Stimulated activated CD8-positive, alpha-beta memory T cell treated with anti-CD3 and anti-CD28 coated beads, Interleukin-15, amount 100 ng/mL, for 4 hours (primary cell): ENCODE results near the gene PHYH.
"Not testable (repeated sequence)": the region's sequence is repeated elsewhere in the genome, so short reads cannot be mapped to it uniquely, and the experiment has no call there.

Experiments
- DNase-seq, 2 donors: peaks; one replicate each; pipeline ENCODE4 v3.0.0-alpha.2; 2020; ENCODE audit warnings: low read depth in 2 of 2

Gene PHYH

GRCh38 chr10:13321576-13321975 is 21.7 kb upstream of the PHYH start:
- no peak for DNase-seq

DNA sequence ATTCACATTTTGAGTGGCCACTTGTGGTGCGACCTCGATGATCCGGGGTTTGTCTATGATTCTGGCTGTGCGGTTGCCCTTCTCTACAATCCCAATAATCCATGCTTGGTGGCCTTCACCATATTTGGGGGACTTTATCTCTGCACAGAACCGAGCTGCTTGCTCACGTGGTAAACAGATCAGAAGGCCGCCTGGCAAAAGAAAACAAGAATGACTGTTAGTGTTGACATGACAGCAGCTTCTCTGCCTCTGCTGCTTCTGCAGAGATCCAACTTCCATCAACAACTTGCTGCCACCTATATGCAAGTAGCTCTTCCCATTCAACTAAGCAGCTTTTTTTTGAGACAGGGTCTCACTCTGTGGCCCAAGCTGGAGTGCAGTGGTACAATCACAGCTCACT is 19.3 kb upstream of the PHYH start:
- DNase-seq, result no peak

DNA sequence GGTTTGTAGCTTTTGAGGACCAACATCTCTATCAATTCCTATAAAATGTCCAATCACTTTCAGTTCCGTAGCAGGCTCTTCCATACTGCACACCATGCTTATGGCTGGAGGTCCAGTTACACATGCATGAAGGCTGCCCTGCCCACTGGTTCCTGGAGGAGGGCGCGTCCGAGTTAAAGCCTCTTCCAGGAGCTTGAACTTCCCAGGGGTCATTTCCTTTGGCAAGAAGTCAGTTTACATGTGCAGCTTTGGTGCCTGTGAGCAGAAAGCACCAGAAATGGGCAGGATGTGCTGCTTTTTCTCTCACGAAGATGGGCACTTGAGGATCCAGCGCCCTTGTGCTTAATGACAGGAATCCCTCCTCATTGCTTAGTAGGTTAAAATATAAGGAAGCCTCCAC is 17.6 kb upstream of the PHYH start:
- DNase-seq, result no peak

DNA sequence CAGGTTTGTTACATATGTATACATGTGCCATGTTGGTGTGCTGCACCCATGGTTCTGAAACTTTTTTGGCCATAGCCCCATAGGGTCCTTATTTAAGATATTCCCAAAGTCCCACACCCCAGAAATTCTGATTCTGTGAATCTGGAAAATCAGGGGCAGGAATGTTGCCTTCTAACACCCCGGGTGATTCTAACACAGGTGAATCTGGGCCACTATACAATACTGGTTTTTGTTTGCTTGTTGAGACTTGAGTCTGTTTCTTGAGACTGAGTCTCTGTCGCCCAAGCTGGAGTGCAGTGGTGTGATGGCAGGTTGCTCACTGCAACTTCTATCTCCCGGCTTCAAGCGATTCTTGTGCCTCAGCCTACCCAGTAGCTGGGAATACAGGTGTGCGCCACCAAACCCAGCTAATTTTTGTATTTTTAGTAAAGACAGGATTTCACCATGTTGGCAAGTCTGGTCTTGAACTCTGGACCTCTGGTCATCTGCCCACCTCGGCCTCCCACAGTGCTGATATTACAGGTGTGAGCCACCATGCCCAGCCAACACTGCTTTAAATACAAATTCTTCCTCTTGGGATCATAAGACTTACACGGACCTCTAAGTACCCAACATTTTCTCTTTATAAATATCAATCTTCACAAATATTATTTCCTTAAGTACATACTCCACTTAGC is 16.9 kb upstream of the PHYH start:
- no peak for DNase-seq

GRCh38 chr10:13315361-13315760 is 15.5 kb upstream of the PHYH start:
- DNase-seq, result no peak

- DNase-seq, result no peak
These were observed 11.3 kb upstream of the PHYH start for GRCh38 chr10:13311177-13311575.

- no peak for DNase-seq
These were observed 10.8 kb upstream of the PHYH start for GRCh38 chr10:13310518-13311176.

DNA sequence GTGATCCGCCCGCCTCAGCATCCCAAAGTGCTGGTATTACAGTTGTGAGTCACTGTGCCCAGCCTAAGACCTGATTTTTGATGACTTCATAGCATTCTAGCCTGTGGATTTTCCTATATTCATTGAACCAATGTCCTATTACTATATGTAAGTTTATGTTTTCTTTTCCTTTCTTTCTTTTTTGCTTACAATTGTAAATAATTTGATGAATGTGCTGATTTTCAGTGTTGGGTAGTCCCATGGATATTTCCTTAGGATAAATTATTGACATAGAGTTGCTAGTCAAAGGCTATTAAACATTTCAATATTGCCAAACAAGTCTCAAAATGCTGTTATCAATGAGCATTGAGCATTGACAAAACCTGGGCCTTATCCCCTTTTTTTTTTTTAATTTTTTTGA is 9.9 kb upstream of the PHYH start:
- no peak for DNase-seq

DNA sequence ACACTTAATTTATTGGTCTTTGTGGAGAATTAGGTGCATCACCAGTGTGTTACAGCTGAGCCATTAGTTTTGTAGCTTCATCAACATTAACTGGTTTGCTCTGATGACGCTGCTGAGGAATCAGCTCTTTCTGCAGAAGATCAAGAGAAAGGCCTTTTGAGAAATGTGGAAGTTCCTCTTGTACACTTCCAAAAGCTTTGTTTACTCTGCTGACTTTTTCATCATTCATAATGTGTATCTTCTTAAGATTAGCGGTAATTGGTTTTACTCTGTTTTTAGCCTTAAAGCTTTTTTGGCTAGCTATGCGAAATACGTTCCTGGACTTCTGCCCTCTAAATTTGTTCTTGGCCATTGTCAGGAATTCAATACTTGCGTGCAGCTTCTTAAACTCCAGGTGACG is 8.2 kb upstream of the PHYH start:
- DNase-seq, result no peak

DNA sequence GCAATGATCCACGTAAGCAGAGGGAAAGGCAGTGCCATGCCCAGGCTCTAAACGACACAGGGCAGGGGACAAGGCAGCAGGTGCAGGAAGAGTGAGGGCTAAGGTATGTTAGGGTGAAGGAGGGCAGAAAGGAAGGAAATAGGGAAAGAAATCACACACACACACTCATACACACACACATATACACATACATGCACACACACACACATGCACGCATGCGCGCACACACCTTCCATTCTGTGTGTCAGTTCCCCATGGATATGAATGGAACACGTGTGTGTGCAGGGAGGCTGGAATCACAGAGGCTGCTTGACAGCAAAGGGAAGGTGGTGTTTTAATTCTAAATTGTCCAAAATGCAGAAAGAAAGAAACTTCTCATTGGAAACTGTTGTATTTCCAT is 6.2 kb upstream of the PHYH start:
- no peak for DNase-seq

DNA sequence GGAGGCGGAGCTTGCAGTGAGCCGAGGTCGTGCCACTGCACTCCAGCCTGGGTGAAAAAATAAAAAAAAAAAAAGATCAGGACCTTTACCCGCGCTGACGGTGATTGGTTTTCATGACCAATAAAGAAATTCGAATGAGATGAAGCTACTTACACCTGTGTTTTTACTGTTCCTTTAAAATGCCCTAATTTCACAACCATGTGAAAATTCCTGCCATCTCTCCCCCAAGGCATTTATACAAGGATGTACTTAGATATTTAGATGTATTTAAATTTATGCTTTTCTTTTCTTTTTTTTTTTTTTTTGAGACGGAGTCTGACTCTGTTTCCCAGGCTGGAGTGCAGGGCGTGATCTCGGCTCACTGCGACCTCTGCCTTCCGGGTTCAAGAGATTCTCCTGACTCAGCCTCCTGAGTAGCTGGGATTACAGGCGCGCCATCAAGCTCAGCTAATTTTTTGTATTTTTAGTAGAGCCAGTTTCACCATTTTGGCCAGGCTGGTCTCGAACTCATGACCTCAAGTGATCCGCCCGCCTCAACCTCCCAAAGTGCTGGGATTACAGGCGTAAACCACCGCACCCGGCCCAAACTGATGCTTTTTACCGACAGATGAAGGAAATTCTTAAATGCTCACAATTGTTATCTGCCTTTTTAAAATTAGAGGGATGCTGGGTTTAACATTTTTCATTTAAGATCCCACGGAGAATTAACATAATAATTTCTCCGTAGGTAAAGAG is 3.1 kb upstream of the PHYH start:
- DNase-seq, result no peak

GRCh38 chr10:13298748-13299436 is 972 bp downstream of the PHYH start:
- DNase-seq, result no peak

GRCh38 chr10:13296476-13296875 is 3.4 kb downstream of the PHYH start:
- DNase-seq, result no peak

- no peak for DNase-seq
These were observed 5.1 kb downstream of the PHYH start for GRCh38 chr10:13294784-13295183.

DNA sequence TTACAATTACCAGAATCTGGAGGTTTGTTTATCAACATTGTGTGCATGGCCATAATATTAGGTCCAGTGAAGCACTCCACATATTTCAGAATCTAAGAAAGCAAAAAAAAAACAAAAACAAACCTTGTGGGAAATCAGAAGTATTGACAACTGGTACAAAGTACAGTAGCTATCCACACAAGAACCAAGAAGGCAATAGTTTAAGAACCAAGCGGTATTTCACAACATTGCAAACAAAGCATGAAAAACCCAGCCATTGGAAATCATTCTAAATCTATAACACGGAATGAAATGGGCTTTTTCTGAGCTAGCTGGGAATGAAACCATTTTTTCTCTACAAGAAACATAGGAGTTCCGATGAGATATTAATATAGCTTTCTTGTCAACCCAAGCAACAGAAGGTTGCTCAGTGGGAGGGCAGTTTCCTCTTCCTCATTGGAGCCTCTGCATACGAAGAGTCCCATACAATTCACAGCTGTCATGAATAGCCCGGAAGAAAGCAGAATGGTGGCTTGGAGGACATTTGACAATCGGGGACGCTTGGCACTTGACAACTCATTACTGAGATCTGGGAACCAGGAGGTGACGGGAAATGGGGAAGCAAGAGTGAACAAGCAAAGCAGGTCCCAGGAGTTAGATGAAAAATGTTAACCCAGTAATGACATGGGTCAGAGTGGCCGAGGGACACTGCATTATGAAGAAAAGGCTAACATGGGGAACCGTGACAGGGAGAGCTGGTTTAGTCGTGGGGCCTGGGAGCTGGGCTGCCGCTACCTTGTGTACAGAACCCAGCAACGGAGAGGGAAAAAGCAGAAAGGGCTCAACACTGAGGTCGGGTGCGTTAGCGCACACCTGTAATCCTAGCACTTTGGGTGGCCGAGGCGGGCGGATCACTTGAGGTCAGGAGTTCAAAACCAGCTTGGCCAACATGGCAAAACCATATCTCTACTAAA is 7.8 kb downstream of the PHYH start:
- no peak for DNase-seq

DNA sequence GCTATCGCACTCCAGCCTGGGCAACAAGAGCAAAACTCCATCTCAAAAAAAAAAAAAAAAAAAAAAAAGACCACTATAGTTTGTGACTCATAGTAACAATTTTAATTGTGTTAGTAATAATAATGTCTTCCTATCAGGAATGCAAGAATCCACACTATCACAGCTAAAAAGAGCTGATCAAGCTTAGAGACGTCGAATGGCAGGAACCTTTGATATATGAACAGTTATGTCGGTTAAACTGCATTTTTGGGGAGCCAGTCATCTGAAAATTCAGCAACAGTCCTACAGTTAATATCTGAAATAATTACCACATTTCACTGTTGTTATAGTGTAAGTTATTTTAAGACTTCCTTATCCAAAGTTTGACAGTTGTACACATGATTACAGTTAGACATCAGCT is 8.8 kb downstream of the PHYH start:
- no peak for DNase-seq

DNA sequence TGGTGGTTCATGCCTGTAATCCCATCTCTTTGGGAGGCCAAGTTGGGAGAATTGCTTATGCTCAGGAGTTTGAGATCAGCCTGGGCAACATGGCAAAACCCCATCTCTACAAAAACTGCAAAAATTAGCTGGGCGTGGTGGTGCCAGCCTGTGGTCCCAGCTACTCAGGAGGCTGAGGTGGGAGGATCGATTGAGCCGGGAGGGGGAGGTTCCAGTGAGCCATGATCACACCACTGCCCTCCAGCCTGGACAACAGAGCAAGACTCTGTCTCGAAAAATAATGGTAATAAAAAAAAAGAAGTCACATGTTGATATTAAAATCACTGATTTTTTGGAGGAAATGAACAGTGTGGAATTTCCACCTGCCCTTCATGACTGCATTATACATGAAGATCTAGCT is 15.8 kb downstream of the PHYH start:
- DNase-seq, result no peak

GRCh38 chr10:13282348-13282747 is 17.5 kb downstream of the PHYH start:
- DNase-seq, result not testable (repeated sequence)

DNA sequence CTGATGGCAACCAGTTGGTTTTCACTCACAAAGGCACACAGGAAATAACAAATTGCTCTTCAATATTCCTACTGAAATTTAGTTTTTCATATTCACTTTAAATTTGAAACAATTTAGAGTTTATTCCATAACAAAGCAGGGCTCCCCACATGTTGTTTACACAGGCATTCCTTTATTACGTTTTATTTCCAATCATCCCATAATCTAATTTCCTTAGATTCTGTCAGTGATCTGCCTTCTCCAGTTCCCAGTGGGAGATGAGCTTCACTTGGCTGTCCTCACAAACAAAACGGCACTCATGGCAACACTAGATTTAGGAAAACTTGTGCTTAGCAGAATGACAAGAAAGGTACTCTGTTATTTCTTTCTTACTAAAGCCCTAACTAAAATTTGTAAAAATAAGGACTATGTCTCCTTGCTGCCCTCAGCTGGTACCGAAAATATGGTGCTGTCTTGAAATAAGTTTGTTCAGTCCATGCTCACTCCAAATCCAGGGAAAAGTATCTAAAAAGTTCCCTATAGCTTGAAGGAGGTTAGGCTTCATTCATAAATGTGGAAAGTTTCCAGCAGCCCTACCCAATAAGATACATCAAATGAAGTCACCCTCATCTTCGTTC is 23.0 kb downstream of the PHYH start:
- DNase-seq, result no peak

GRCh38 chr10:13276146-13276545 is 23.7 kb downstream of the PHYH start:
- DNase-seq, result not testable (repeated sequence)

DNA sequence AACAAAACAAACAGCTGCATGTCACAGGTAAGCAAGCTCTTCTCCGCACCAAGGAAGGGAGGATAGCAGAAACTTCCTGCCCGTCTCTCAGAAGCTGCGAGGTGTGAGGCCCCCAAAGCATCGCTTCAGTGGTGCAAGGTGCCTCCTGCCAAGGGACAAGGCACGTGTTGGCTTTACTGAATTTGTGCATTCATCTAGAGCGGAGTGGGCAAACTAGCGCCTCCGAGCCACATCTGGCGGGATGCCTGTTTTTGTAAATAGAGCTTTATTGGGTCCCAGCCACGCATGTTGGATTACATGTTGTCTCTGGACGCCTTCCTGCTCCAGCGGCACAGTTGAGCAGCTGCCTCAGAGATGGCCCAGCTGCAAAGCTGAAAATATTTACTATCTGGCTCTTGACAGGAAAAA is 27.7 kb downstream of the PHYH start:
- DNase-seq, result no peak
